ENCODE data around the gene SMAD5. TPM values are rescaled to one million over a fixed set of nuclear protein-coding genes. Genes with fewer than 3 reads are reported as not detected.

Gene SMAD5
- total and polyA plus RNA-seq, 2 of the 4 experiments (the other 2 are of a cell fraction), result 37.4 to 101 TPM

DNA sequence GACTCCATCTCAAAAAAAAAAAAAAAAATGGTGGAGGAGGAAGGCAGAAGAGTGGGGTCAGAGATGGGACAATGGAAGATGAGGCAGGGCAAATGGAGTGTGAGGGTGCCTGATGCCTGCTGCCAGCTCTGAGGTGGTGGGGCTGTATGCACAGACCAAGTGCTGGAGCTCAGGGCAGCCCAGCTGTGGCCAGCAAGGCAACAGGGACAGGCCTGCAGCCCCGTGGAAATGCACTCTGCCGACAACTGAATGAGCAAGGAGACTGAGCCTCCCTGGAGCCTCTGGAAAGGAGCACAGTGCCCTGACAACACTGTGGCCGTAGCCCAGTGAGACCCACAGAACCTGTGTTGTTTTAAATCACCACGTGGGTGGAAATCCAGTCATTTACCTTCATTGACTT lies 83.2 kb downstream of the SMAD5 start:
- no peak overlapping the region for H2BK120ac ChIP-seq (ENCODE audit: low read depth, low read length)
- no peaks in the 10 kb centered on the region for H3K9me3 ChIP-seq (ENCODE audit: control insufficient read depth, insufficient read depth, low read length)
- H2AFZ ChIP-seq (replicated peaks; ENCODE audit: low read length, poor library complexity), result no peak overlapping the region
- H2AK9ac ChIP-seq (replicated peaks; ENCODE audit: low read depth, low read length, poor library complexity), result no peak overlapping the region
- H3K36me3 ChIP-seq (ENCODE audit: control insufficient read depth, insufficient read depth, low read length), result no peaks in the 10 kb centered on the region
- no peak overlapping the region for H3K4ac ChIP-seq (ENCODE audit: low read depth, low read length)
- TF ChIP-seq FOS (IDR thresholded peaks at IDR 0.05; ENCODE audit: low read depth, low read length), result no peak
- TF ChIP-seq ELK1 (IDR thresholded peaks at IDR 0.05; ENCODE audit: borderline replicate concordance, low read depth, low read length), result no peak
- TF ChIP-seq, protein P1, sequence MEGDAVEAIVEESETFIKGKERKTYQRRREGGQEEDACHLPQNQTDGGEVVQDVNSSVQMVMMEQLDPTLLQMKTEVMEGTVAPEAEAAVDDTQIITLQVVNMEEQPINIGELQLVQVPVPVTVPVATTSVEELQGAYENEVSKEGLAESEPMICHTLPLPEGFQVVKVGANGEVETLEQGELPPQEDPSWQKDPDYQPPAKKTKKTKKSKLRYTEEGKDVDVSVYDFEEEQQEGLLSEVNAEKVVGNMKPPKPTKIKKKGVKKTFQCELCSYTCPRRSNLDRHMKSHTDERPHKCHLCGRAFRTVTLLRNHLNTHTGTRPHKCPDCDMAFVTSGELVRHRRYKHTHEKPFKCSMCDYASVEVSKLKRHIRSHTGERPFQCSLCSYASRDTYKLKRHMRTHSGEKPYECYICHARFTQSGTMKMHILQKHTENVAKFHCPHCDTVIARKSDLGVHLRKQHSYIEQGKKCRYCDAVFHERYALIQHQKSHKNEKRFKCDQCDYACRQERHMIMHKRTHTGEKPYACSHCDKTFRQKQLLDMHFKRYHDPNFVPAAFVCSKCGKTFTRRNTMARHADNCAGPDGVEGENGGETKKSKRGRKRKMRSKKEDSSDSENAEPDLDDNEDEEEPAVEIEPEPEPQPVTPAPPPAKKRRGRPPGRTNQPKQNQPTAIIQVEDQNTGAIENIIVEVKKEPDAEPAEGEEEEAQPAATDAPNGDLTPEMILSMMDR (conservative IDR thresholded peaks at IDR 0.05; ENCODE audit: low read depth, low read length), result no peak
- TF ChIP-seq RFX5 (IDR thresholded peaks at IDR 0.05; ENCODE audit: low read depth, low read length), result no peak
- no peak for TF ChIP-seq MAZ (IDR thresholded peaks at IDR 0.05; ENCODE audit: borderline replicate concordance, low read depth, low read length)
- TF ChIP-seq, protein P2, sequence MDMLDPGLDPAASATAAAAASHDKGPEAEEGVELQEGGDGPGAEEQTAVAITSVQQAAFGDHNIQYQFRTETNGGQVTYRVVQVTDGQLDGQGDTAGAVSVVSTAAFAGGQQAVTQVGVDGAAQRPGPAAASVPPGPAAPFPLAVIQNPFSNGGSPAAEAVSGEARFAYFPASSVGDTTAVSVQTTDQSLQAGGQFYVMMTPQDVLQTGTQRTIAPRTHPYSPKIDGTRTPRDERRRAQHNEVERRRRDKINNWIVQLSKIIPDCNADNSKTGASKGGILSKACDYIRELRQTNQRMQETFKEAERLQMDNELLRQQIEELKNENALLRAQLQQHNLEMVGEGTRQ (IDR thresholded peaks at IDR 0.05; ENCODE audit: low read depth, low read length), result no peak
- no peak for TF ChIP-seq CHD1 (IDR thresholded peaks at IDR 0.05; ENCODE audit: low read depth, low read length)
- H3K4me3 ChIP-seq (ENCODE audit: insufficient read depth, low read depth, low read length), result no peak overlapping the region
- H3K9ac ChIP-seq (ENCODE audit: low read depth, low read length), result no peak overlapping the region
- H3K27ac ChIP-seq (ENCODE audit: insufficient read depth, low read length), result no peak overlapping the region
- no peak overlapping the region for H4K91ac ChIP-seq (ENCODE audit: insufficient read depth, low read depth, low read length)
- in situ Hi-C loops (cut with MboI; ENCODE audit: low sequenced_read_pairs), result loop anchor here (25.0 kb wide), 1 partner anchor 654 kb away; no protein-coding TSS in a partner anchor
- POLR2A ChIA-PET (ENCODE audit: unreplicated experiment), result no interaction called here
- dilution Hi-C loops (cut with HindIII; ENCODE audit: low sequenced_read_pairs, unreplicated experiment), result no loop called here
- no peaks in the 10 kb centered on the region for H3K4me1 ChIP-seq (ENCODE audit: control insufficient read depth, insufficient read depth, low read length)
- no TSS peak for BruUV-seq (replicated peaks)
- no peak overlapping the region for H3K4me2 ChIP-seq (ENCODE audit: low read depth, low read length)
- ATAC-seq (ENCODE audit: low read depth) (no peak), DNase-seq (no peak)
- no peaks in the 10 kb centered on the region for H3K9me1 ChIP-seq (ENCODE audit: insufficient read depth, low read length)
- no peak overlapping the region for H3K18ac ChIP-seq (ENCODE audit: low read depth, low read length)
- WGBS, 2 experiments (ENCODE audit: extremely low coverage in 2 of 2, insufficient read length in 1 of 2), result 58% methylated on average over 4 of the region's 4 CpGs; no CpG with 5 or more reads in 1 of the 2 experiments
- intact Hi-C loops (cut with micrococcal nuclease), result loop anchor here (10.0 kb wide), 1 partner anchor 651 kb away; no protein-coding TSS in a partner anchor
- H2BK20ac ChIP-seq (ENCODE audit: low read depth, low read length), result no peak overlapping the region
- no peak overlapping the region for H2BK15ac ChIP-seq (ENCODE audit: low read depth, low read length)
- no peak overlapping the region for H2BK5ac ChIP-seq (ENCODE audit: low read depth, low read length, poor library complexity, severe bottlenecking)
- H4K8ac ChIP-seq (ENCODE audit: low read depth in 2 of 2, low read length in 2 of 2), result no peak overlapping the region
- H3K14ac ChIP-seq (replicated peaks; ENCODE audit: low read depth, low read length), result no peak overlapping the region
- H4K20me1 ChIP-seq (ENCODE audit: insufficient read depth, low read length), result peaks cover 3% of the 10 kb centered on the region; the same call in 1 of the 2 replicates
- no peak overlapping the region for H2AK5ac ChIP-seq (ENCODE audit: low read depth, low read length)
- H3K23ac ChIP-seq (ENCODE audit: low read depth, low read length), result no peak overlapping the region
- no peaks in the 10 kb centered on the region for H3K79me1 ChIP-seq (ENCODE audit: low read depth in 1 of 2, low read length in 2 of 2)
- H4K5ac ChIP-seq (ENCODE audit: low read depth, low read length), result no peak overlapping the region
- no peak overlapping the region for H3K56ac ChIP-seq (ENCODE audit: extremely low read depth, insufficient read depth, low read length)
- peaks cover 19% of the 10 kb centered on the region for H3K27me3 ChIP-seq (ENCODE audit: control insufficient read depth, insufficient read depth, low read length)
- CTCF ChIA-PET, result no interaction called here
